Epithelial cell of proximal tubule (primary cell): ENCODE measurements around the gene MTM1. TPM values are rescaled to one million over a fixed set of nuclear protein-coding genes. Genes with fewer than 3 reads are reported as not detected.
A peak's percentile ranks its signal among the peaks of the same experiment; 100 is the strongest.

ENCODE experiments used
- DNase-seq: peaks from one replicate; pipeline ENCODE4 v3.0.0-alpha.2; 2011; ENCODE audit warnings: low read depth
- H3K4me3 ChIP-seq: 2 replicates; pipeline ENCODE4 v1.5.1; 2011; ENCODE audit warnings: low read depth, mild to moderate bottlenecking, low read length
- CTCF ChIP-seq: conservative IDR thresholded peaks from 2 replicates; pipeline ENCODE4 v1.5.1; 2012; ENCODE audit warnings: low read depth, mild to moderate bottlenecking, low read length
- total RNA-seq: library from RNA; depleted of rRNA; stranded (reverse); fragments of >200 nt; gene quantifications from 2 replicates; pipeline ENCODE4 v1.2.3, GENCODE V29; 2015

Gene MTM1
- total RNA-seq, 1 donor from 2014 or later: 4.1 TPM

GRCh38 chrX:150543230-150544155 lies 24.9 kb upstream of the MTM1 start:
- TF ChIP-seq CTCF: no peak
- no peak overlapping the region for H3K4me3 ChIP-seq
- DNase-seq: no peak

GRCh38 chrX:150544222-150544787 lies 24.1 kb upstream of the MTM1 start:
- no peak overlapping the region for H3K4me3 ChIP-seq
- DNase-seq: no peak
- TF ChIP-seq CTCF: peak; percentile 10

GRCh38 chrX:150544835-150545770 lies 23.3 kb upstream of the MTM1 start:
- DNase-seq: no peak
- no peak for TF ChIP-seq CTCF
- no peak overlapping the region for H3K4me3 ChIP-seq

- DNase-seq: no peak
- no peak overlapping the region for H3K4me3 ChIP-seq
- no peak for TF ChIP-seq CTCF
Observed at GRCh38 chrX:150546711-150547153, 21.7 kb upstream of the MTM1 start.

- H3K4me3 ChIP-seq: peak overlapping the region; percentile 36
- TF ChIP-seq CTCF: no peak
- DNase-seq: no peak
Observed at GRCh38 chrX:150547375-150548115, 20.9 kb upstream of the MTM1 start.

GRCh38 chrX:150548251-150548650 lies 20.2 kb upstream of the MTM1 start:
- DNase-seq: no peak
- TF ChIP-seq CTCF: no peak
- peak overlapping the region; percentile 36 for H3K4me3 ChIP-seq
